ENCODE results near the gene PTPRN2. TPM values are rescaled to one million over a fixed set of nuclear protein-coding genes. Genes with fewer than 3 reads are reported as not detected.
"Not testable (repeated sequence)": the region's sequence is repeated elsewhere in the genome, so short reads cannot be mapped to it uniquely, and the experiment has no call there.

The PTPRN2 gene
- total and polyA plus RNA-seq, 5 experiments from 2014 or later = 0.69 to 1.5 (median 0.99) TPM

- Mint-ChIP-seq H3K36me3 (no peaks in the 10 kb centered on the region), H3K9me3 (peaks cover 0 to 4% (median 0%) of the 10 kb centered on the region in 9 donors), H3K4me1 (no peaks in the 10 kb centered on the region), H3K27ac (peak overlapping the region in 1 of 10 donors; percentile 22), H3K4me3 (no peak overlapping the region), H3K27me3 (peaks cover 0 to 26% (median 7%) of the 10 kb centered on the region in 5 donors)
- POLR2A ChIA-PET = no interaction called here
- ATAC-seq (no peak), DNase-seq (no peak)
Measured at GRCh38 chr7:158527915-158528502, 59.6 kb downstream of the PTPRN2 start.

DNA sequence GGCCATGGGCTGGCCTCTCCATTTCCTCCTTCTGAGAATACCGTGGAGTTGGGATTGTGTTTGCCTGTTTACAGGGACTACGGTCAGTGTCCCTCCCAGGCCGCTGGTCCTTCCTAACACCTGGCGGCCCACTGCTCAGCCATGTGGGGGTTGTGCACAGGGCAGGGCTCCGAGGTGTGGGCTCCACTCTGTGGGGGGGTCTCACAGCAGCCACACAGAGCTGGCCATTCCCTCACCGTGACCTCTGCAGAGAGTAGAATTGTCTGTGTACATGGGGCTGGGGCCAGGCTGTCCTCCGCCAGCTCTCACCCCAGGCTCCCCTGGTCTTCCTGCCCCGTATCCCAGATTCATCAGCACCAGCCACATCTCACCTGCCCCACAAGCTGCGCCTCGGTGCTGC, 60.1 kb downstream of the PTPRN2 start:
- Mint-ChIP-seq H3K9me3 (peaks cover 0 to 3% (median 0%) of the 10 kb centered on the region in 9 donors), H3K4me3 (no peak overlapping the region), H3K36me3 (no peaks in the 10 kb centered on the region), H3K4me1 (no peaks in the 10 kb centered on the region), H3K27ac (no peak overlapping the region), H3K27me3 (peaks cover 0 to 22% (median 4%) of the 10 kb centered on the region in 5 donors)
- DNase-seq (no peak), ATAC-seq (no peak)
- POLR2A ChIA-PET = no interaction called here

- no peak overlapping the region for H3K4me3 Mint-ChIP-seq
- POLR2A ChIA-PET = no interaction called here
- no peak overlapping the region for H3K27ac Mint-ChIP-seq
- H3K27me3 Mint-ChIP-seq = peaks cover 0 to 22% (median 4%) of the 10 kb centered on the region in 5 donors
- DNase-seq = no peak
- H3K36me3 Mint-ChIP-seq = no peaks in the 10 kb centered on the region
- H3K9me3 Mint-ChIP-seq = peaks cover 0 to 3% (median 0%) of the 10 kb centered on the region in 9 donors
- H3K4me1 Mint-ChIP-seq = no peaks in the 10 kb centered on the region
- ATAC-seq = no peak
Measured at GRCh38 chr7:158527038-158527437, 60.6 kb downstream of the PTPRN2 start.

DNA sequence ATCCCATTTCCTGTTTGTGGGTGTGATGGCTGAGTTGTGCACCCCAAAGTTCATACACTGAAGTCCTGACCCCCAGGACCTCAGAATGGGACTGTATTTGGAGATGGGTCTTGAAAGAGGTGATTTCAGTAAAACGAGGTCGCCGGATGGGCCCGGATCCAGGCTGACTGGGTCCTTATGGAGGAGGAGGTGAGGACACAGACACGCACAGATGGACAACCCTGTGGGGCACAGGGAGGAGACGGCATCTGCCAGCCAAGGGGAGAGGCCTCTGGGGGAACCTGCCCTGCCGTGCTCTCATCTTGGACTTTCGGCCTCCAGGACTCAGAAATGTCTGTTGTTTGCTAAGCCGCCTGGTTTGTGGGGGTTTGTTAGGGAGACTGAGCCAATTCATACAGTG, 61.1 kb downstream of the PTPRN2 start:
- no peak overlapping the region for H3K4me3 Mint-ChIP-seq
- no peak for ATAC-seq
- H3K4me1 Mint-ChIP-seq = no peaks in the 10 kb centered on the region
- H3K27me3 Mint-ChIP-seq = peaks cover 0 to 22% (median 4%) of the 10 kb centered on the region in 5 donors
- H3K36me3 Mint-ChIP-seq = no peaks in the 10 kb centered on the region
- H3K9me3 Mint-ChIP-seq = peaks cover 0 to 2% (median 0%) of the 10 kb centered on the region in 9 donors
- no peak overlapping the region for H3K27ac Mint-ChIP-seq
- DNase-seq = no peak
- POLR2A ChIA-PET = no interaction called here

DNA sequence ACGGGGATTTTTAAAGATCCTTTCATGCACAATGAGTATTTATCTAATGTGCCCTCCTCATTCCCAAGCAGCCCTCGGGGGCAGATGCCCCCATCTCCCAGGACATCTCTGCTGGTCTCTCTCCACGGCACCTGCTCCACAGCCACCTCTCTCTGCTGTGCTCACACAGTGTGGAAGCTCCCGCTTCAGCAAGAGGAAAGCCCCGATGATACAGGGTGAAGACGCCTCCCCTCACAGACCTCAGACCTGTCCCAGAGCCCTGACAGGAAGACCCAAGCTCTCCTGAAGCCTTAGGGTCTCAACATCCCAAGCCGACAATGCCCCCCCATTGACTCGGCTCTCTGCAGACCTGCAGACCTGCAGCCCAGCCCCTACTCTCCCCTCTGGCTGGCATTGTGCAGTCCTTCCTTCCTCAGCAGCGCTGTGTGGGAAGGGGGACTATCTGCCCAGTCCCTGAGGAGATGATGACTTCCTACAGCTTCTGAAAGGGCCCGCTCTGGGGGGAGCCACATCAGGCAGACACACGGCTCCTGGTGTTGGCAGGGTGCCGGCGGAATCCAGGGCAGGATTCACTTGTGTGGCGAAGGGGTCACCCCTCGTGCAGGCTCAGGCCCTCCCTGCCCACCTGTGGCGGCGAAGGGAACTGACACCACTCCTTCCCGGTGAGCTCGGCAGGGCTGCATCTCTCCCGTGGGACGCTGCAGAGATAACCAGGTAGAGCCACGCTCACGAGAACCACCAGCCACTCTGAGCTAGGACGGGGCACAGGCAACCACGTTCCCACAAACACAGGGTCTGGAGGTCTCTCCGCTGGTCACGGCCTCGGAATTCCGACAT, 61.8 kb downstream of the PTPRN2 start:
- H3K27ac Mint-ChIP-seq = no peak overlapping the region
- no peak for ATAC-seq
- peaks cover 0 to 2% (median 0%) of the 10 kb centered on the region in 9 donors for H3K9me3 Mint-ChIP-seq
- POLR2A ChIA-PET = no interaction called here
- H3K27me3 Mint-ChIP-seq = peaks cover 0 to 22% (median 4%) of the 10 kb centered on the region in 5 donors
- no peaks in the 10 kb centered on the region for H3K36me3 Mint-ChIP-seq
- H3K4me3 Mint-ChIP-seq = peak overlapping the region in 1 of 10 donors; percentile 34
- no peak for DNase-seq
- H3K4me1 Mint-ChIP-seq = no peaks in the 10 kb centered on the region

GRCh38 chr7:158524749-158525635, 62.6 kb downstream of the PTPRN2 start:
- no peak overlapping the region for H3K27ac Mint-ChIP-seq
- H3K27me3 Mint-ChIP-seq = peaks cover 0 to 22% (median 4%) of the 10 kb centered on the region in 5 donors
- H3K4me3 Mint-ChIP-seq = no peak overlapping the region
- ATAC-seq (no peak), DNase-seq (no peak)
- H3K9me3 Mint-ChIP-seq = peaks cover 0 to 4% (median 0%) of the 10 kb centered on the region in 9 donors
- POLR2A ChIA-PET = no interaction called here
- no peaks in the 10 kb centered on the region for H3K4me1 Mint-ChIP-seq
- no peaks in the 10 kb centered on the region for H3K36me3 Mint-ChIP-seq

GRCh38 chr7:158524286-158524685, 63.3 kb downstream of the PTPRN2 start:
- peak overlapping the region in 1 of 10 donors; percentile 34 for H3K4me3 Mint-ChIP-seq
- ATAC-seq, H3K9me3 Mint-ChIP-seq, POLR2A ChIA-PET, DNase-seq, H3K4me1 Mint-ChIP-seq, H3K36me3 Mint-ChIP-seq, H3K27ac Mint-ChIP-seq: not testable (repeated sequence)
- peaks cover 0 to 22% (median 4%) of the 10 kb centered on the region in 5 donors for H3K27me3 Mint-ChIP-seq

- peaks cover 0 to 22% (median 4%) of the 10 kb centered on the region in 5 donors for H3K27me3 Mint-ChIP-seq
- H3K4me1 Mint-ChIP-seq, H3K4me3 Mint-ChIP-seq, POLR2A ChIA-PET, H3K36me3 Mint-ChIP-seq, H3K9me3 Mint-ChIP-seq, H3K27ac Mint-ChIP-seq, ATAC-seq, DNase-seq: not testable (repeated sequence)
Measured at GRCh38 chr7:158523877-158524276, 63.7 kb downstream of the PTPRN2 start.

DNA sequence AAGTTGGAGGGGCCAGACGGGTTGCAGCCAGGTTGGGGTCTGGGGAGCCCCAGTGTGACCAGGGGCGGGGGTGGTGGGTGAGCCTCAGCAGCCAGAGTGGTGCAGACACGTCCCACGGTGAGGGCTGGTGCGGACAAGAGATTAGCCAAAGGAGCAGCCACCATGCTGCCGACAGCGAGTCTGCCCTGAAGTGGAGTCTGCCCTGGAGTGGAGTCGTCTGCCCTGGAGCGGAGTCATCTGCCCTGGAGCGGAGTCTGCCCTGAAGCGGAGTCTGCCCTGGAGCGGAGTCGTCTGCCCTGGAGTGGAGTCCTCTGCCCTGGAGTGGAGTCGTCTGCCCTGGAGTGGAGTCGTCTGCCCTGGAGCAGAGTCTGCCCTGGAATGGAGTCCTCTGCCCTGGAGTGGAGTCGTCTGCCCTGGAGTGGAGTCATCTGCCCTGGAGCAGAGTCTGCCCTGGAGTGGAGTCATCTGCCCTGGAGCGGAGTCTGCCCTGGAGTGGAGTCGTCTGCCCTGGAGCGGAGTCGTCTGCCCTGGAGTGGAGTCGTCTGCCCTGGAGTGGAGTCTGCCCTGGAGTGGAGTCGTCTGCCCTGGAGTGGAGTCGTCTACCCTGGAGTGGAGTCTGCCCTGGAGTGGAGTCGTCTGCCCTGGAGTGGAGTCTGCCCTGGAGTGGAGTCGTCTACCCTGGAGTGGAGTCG, 64.3 kb downstream of the PTPRN2 start:
- peaks cover 0 to 22% (median 4%) of the 10 kb centered on the region in 5 donors for H3K27me3 Mint-ChIP-seq
- POLR2A ChIA-PET, H3K27ac Mint-ChIP-seq, ATAC-seq, H3K4me1 Mint-ChIP-seq, DNase-seq, H3K4me3 Mint-ChIP-seq, H3K9me3 Mint-ChIP-seq, H3K36me3 Mint-ChIP-seq: not testable (repeated sequence)

DNA sequence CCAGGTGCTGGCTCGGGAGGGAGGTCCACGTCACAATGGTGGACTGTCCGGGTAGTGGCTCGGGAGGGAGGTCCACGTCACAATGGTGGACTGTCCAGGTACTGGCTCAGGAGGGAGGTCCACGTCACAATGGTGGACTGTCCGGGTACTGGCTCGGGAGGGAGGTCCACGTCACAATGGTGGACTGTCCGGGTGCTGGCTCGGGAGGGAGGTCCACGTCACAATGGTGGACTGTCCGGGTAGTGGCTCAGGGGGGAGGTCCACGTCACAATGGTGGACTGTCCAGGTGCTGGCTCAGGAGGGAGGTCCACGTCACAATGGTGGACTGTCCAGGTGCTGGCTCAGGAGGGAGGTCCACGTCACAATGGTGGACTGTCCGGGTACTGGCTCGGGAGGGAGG, 65.8 kb downstream of the PTPRN2 start:
- H3K4me3 Mint-ChIP-seq, H3K36me3 Mint-ChIP-seq, H3K4me1 Mint-ChIP-seq, H3K27ac Mint-ChIP-seq, POLR2A ChIA-PET, DNase-seq, H3K9me3 Mint-ChIP-seq, ATAC-seq: not testable (repeated sequence)
- H3K27me3 Mint-ChIP-seq = peaks cover 0 to 31% (median 20%) of the 10 kb centered on the region in 5 donors

GRCh38 chr7:158520825-158521224, 66.8 kb downstream of the PTPRN2 start:
- Mint-ChIP-seq H3K27me3 (peaks cover 0 to 33% (median 26%) of the 10 kb centered on the region in 5 donors), H3K9me3 (peaks cover 0 to 6% (median 0%) of the 10 kb centered on the region in 9 donors), H3K27ac (peak overlapping the region in 1 of 10 donors; percentile 33), H3K36me3 (no peaks in the 10 kb centered on the region), H3K4me1 (no peaks in the 10 kb centered on the region), H3K4me3 (no peak overlapping the region)
- ATAC-seq (no peak), DNase-seq (no peak)
- POLR2A ChIA-PET = no interaction called here

DNA sequence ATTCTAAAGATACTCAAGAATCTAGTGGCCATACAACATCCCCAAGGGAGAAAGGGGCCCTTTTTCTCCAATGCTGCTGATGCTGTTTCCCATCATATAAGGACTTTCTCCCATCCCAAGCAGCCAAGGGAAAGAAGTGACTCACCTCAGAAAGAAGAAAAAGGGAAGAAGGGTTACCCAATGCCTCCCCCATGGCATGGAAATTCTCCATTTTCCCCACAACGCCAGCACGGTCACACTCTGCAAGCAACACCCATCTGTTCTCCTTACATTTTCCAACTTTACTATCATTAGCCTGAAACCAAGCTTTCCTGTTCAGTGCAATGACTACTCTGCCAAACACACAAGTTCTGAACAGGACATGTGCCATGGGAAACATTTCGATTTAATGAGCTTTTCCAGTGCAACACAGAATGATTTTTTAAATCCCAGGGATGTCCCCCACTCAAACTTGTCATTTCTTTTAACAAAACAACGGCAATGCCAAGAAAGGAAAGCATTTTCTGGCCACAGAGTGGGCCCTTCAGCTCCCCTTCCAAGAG, 67.9 kb downstream of the PTPRN2 start:
- DNase-seq (no peak), ATAC-seq (no peak)
- H3K4me1 Mint-ChIP-seq = peaks cover 0 to 3% (median 0%) of the 10 kb centered on the region in 4 donors
- H3K27me3 Mint-ChIP-seq = peaks cover 3 to 35% (median 28%) of the 10 kb centered on the region in 5 donors
- POLR2A ChIA-PET = no interaction called here
- no peak overlapping the region for H3K27ac Mint-ChIP-seq
- H3K4me3 Mint-ChIP-seq = no peak overlapping the region
- peaks cover 0 to 6% (median 0%) of the 10 kb centered on the region in 9 donors for H3K9me3 Mint-ChIP-seq
- H3K36me3 Mint-ChIP-seq = no peaks in the 10 kb centered on the region

Data from naive thymus-derived CD8-positive, alpha-beta T cell (primary cell).